ENCODE measurements around the gene ATP6V1G1. TPM values are rescaled to one million over a fixed set of nuclear protein-coding genes. Genes with fewer than 3 reads are reported as not detected.

Gene ATP6V1G1
- 82.3 TPM for polyA plus RNA-seq (2012; ENCODE audit: insufficient read length, low read depth)

GRCh38 chr9:114587345-114588202 lies at the start of gene ATP6V1G1:
Gene ATP6V1G1, plus strand, starts transcription at chr9:114587769. Its CDS starts 70 bp downstream, at chr9:114587839.
- peak; percentile 94 for TF ChIP-seq POLR2AphosphoS5 (IDR thresholded peaks at IDR 0.05; ENCODE audit: low read depth, low read length)
- TF ChIP-seq TAF1 (IDR thresholded peaks at IDR 0.05; ENCODE audit: borderline replicate concordance, insufficient read depth, low read length): peak; percentile 90
- TF ChIP-seq FOXP2 (optimal IDR thresholded peaks at IDR 0.05; ENCODE audit: borderline replicate concordance, extremely low read depth, extremely low read length, insufficient read depth): no peak
- no peak for TF ChIP-seq SIN3A (IDR thresholded peaks at IDR 0.05; ENCODE audit: borderline replicate concordance, insufficient read depth, low read length)
- no peak for TF ChIP-seq REST (IDR thresholded peaks at IDR 0.05; ENCODE audit: insufficient read depth in 1 of 2, low read depth in 2 of 2, low read length in 2 of 2)

- TF ChIP-seq POLR2AphosphoS5 (IDR thresholded peaks at IDR 0.05; ENCODE audit: low read depth, low read length) (no peak), TAF1 (IDR thresholded peaks at IDR 0.05; ENCODE audit: borderline replicate concordance, insufficient read depth, low read length) (no peak), REST (IDR thresholded peaks at IDR 0.05; ENCODE audit: insufficient read depth in 1 of 2, low read depth in 2 of 2, low read length in 2 of 2) (no peak), FOXP2 (optimal IDR thresholded peaks at IDR 0.05; ENCODE audit: borderline replicate concordance, extremely low read depth, extremely low read length, insufficient read depth) (no peak), SIN3A (IDR thresholded peaks at IDR 0.05; ENCODE audit: borderline replicate concordance, insufficient read depth, low read length) (no peak)
Observed at GRCh38 chr9:114538241-114538640, 49.3 kb upstream of the ATP6V1G1 start.

- TF ChIP-seq SIN3A (IDR thresholded peaks at IDR 0.05; ENCODE audit: borderline replicate concordance, insufficient read depth, low read length) (no peak), FOXP2 (optimal IDR thresholded peaks at IDR 0.05; ENCODE audit: borderline replicate concordance, extremely low read depth, extremely low read length, insufficient read depth) (no peak), REST (IDR thresholded peaks at IDR 0.05; ENCODE audit: insufficient read depth in 1 of 2, low read depth in 2 of 2, low read length in 2 of 2) (no peak), TAF1 (IDR thresholded peaks at IDR 0.05; ENCODE audit: borderline replicate concordance, insufficient read depth, low read length) (no peak), POLR2AphosphoS5 (IDR thresholded peaks at IDR 0.05; ENCODE audit: low read depth, low read length) (no peak)
Observed at GRCh38 chr9:114539701-114540380, 47.7 kb upstream of the ATP6V1G1 start.

- TF ChIP-seq TAF1 (IDR thresholded peaks at IDR 0.05; ENCODE audit: borderline replicate concordance, insufficient read depth, low read length) (no peak), FOXP2 (optimal IDR thresholded peaks at IDR 0.05; ENCODE audit: borderline replicate concordance, extremely low read depth, extremely low read length, insufficient read depth) (no peak)
Observed at GRCh38 chr9:114545055-114545454, 42.5 kb upstream of the ATP6V1G1 start.

- TF ChIP-seq REST (IDR thresholded peaks at IDR 0.05; ENCODE audit: insufficient read depth in 1 of 2, low read depth in 2 of 2, low read length in 2 of 2) (no peak), SIN3A (IDR thresholded peaks at IDR 0.05; ENCODE audit: borderline replicate concordance, insufficient read depth, low read length) (no peak), POLR2AphosphoS5 (IDR thresholded peaks at IDR 0.05; ENCODE audit: low read depth, low read length) (no peak), FOXP2 (optimal IDR thresholded peaks at IDR 0.05; ENCODE audit: borderline replicate concordance, extremely low read depth, extremely low read length, insufficient read depth) (no peak), TAF1 (IDR thresholded peaks at IDR 0.05; ENCODE audit: borderline replicate concordance, insufficient read depth, low read length) (no peak)
Observed at GRCh38 chr9:114546851-114547250, 40.7 kb upstream of the ATP6V1G1 start.
